GM11168 (cell line): ENCODE results near the gene ST3GAL3.

ENCODE experiments used
- in situ Hi-C: fragments of 300-500 bp; cut with MboI; formaldehyde crosslinking; loops from one replicate; pipeline ENCODE4 v1.12.0; 2022; ENCODE audit warnings: low sequenced_read_pairs; ENCODE audit not compliant: unreplicated experiment

The ST3GAL3 gene

GRCh38 chr1:43931711-43932660 is 224.7 kb downstream of the ST3GAL3 start:
- in situ Hi-C loops, result loop anchor here (5.0 to 10.0 kb wide), 2 partner anchors 175 to 387 kb away; no protein-coding TSS in a partner anchor

- in situ Hi-C loops, result loop anchor here (5.0 to 10.0 kb wide), 2 partner anchors 176 to 388 kb away; no protein-coding TSS in a partner anchor
Observed at GRCh38 chr1:43932786-43933385, 225.6 kb downstream of the ST3GAL3 start.

- in situ Hi-C loops, result loop anchor here (5.0 to 10.0 kb wide), 2 partner anchors 176 to 389 kb away; no protein-coding TSS in a partner anchor
Observed at GRCh38 chr1:43933386-43934100, 226.2 kb downstream of the ST3GAL3 start, which contains the start of gene ARTN. TSS of gene ARTN (plus strand) at chr1:43933801. CDS start at chr1:43935657, 1,856 bp downstream.

GRCh38 chr1:43934101-43934985 is 227.0 kb downstream of the ST3GAL3 start:
- in situ Hi-C loops, result loop anchor here (5.0 to 10.0 kb wide), 2 partner anchors 177 to 390 kb away; no protein-coding TSS in a partner anchor

GRCh38 chr1:43934986-43935324 is 227.6 kb downstream of the ST3GAL3 start:
- in situ Hi-C loops, result loop anchor here (5.0 to 10.0 kb wide), 2 partner anchors 178 to 390 kb away; no protein-coding TSS in a partner anchor

- in situ Hi-C loops, result loop anchor here (10.0 kb wide), 1 partner anchor 391 kb away; no protein-coding TSS in a partner anchor
Observed at GRCh38 chr1:43935711-43936427, 228.5 kb downstream of the ST3GAL3 start.

GRCh38 chr1:43936431-43937151 is 229.3 kb downstream of the ST3GAL3 start:
- in situ Hi-C loops, result loop anchor here (10.0 kb wide), 1 partner anchor 392 kb away; no protein-coding TSS in a partner anchor

- in situ Hi-C loops, result loop anchor here (10.0 kb wide), 1 partner anchor 393 kb away; no protein-coding TSS in a partner anchor
Observed at GRCh38 chr1:43937179-43937865, 230.0 kb downstream of the ST3GAL3 start.

GRCh38 chr1:43938383-43938782 is 231.0 kb downstream of the ST3GAL3 start:
- in situ Hi-C loops, result loop anchor here (10.0 kb wide), 1 partner anchor 394 kb away; no protein-coding TSS in a partner anchor

GRCh38 chr1:43938892-43939587 is 231.7 kb downstream of the ST3GAL3 start:
- in situ Hi-C loops, result loop anchor here (10.0 kb wide), 1 partner anchor 394 kb away; no protein-coding TSS in a partner anchor

- in situ Hi-C loops, result no loop called here
Observed at GRCh38 chr1:43942411-43942810, 235.1 kb downstream of the ST3GAL3 start.

- in situ Hi-C loops, result no loop called here
Observed at GRCh38 chr1:43944860-43945259, 237.5 kb downstream of the ST3GAL3 start.

- in situ Hi-C loops, result no loop called here
Observed at GRCh38 chr1:43945674-43946235, 238.4 kb downstream of the ST3GAL3 start.

- in situ Hi-C loops, result no loop called here
Observed at GRCh38 chr1:43946236-43947060, 239.1 kb downstream of the ST3GAL3 start, which contains the start of gene IPO13. TSS of gene IPO13 (plus strand) at chr1:43946950. CDS start at chr1:43947601, 651 bp downstream.
